H1 (cell line): ENCODE measurements around the gene TRABD2A. TPM values are rescaled to one million over a fixed set of nuclear protein-coding genes. Genes with fewer than 3 reads are reported as not detected.

ENCODE experiments used
- CTCF ChIA-PET: fragments of 300-600 bp; sonication (Branson Sonifier 250); formaldehyde crosslinking; loops from one replicate; lab custom pipeline; 2021; ENCODE audit not compliant: partially characterized antibody; lab: Charles Lee
- POLR2A ChIA-PET: fragments of 300-600 bp; sonication (Branson Sonifier 250); formaldehyde crosslinking; loops from one replicate; lab custom pipeline; 2021; ENCODE audit warnings: inconsistent platforms; ENCODE audit not compliant: partially characterized antibody; lab: Charles Lee
- DNase-seq, 2 experiments: peaks; one replicate each; pipeline versions ENCODE4 v3.0.0 to v3.0.0-alpha.2; 2010 to 2022; ENCODE audit warnings: low spot score in 2 of 2, low read depth in 1 of 2, mixed read lengths in 1 of 2
- FAIRE-seq: peaks from 2 replicates; lab custom pipeline; 2011; peaks lifted over from hg19 to GRCh38; lab: Jason Lieb, UNC
- H2AFZ ChIP-seq: 2 replicates; pipeline ENCODE4 v1.8.1; 2012; ENCODE audit warnings: low read length, inconsistent platforms
- H2AK5ac ChIP-seq: 2 replicates; pipeline ENCODE4 v1.6.1; 2013; ENCODE audit warnings: low read depth, low read length
- H2BK120ac ChIP-seq: replicated peaks from 2 replicates; pipeline ENCODE3; 2013; ENCODE audit warnings: low read depth, low read length, inconsistent platforms
- H2BK12ac ChIP-seq: 2 replicates; pipeline ENCODE4 v1.6.1; 2013; ENCODE audit warnings: low read depth, low read length
- H2BK15ac ChIP-seq: 2 replicates; pipeline ENCODE4 v1.6.1; 2013; ENCODE audit warnings: low read length
- H2BK20ac ChIP-seq: 2 replicates; pipeline ENCODE4 v1.6.1; 2013; ENCODE audit warnings: low read length
- H2BK5ac ChIP-seq: 2 replicates; pipeline ENCODE4 v1.6.1; 2013; ENCODE audit warnings: low read depth, low read length
- H3K14ac ChIP-seq: 2 replicates; pipeline ENCODE4 v1.6.1; 2013; ENCODE audit warnings: inconsistent platforms; ENCODE audit not compliant: insufficient read length
- H3K18ac ChIP-seq: 2 replicates; pipeline ENCODE4 v1.6.1; 2013; ENCODE audit warnings: low read length; ENCODE audit errors: extremely low read depth
- H3K23ac ChIP-seq: 2 replicates; pipeline ENCODE4 v1.6.1; 2013; ENCODE audit warnings: inconsistent platforms; ENCODE audit not compliant: insufficient read length
- H3K23me2 ChIP-seq: 2 replicates; pipeline ENCODE4 v1.6.1; 2013; ENCODE audit warnings: low read depth, low read length
- H3K27ac ChIP-seq: 2 replicates; pipeline ENCODE4 v1.6.1; 2011; ENCODE audit warnings: low read depth, low read length, inconsistent platforms
- H3K27me3 ChIP-seq, 4 experiments: replicated peaks in 1 of 4; 1 replicate in 1 of 4; 2 replicates in 3 of 4; pipeline versions ENCODE4 v1.6.1 to v1.8.1; 2011 to 2013; ENCODE audit warnings: low read length in 3 of 4, mild to moderate bottlenecking in 3 of 4, inconsistent platforms in 2 of 4, mixed read lengths in 2 of 4, moderate library complexity in 1 of 4; ENCODE audit not compliant: control insufficient read depth in 3 of 4, insufficient read depth in 3 of 4; ENCODE audit errors: extremely low read depth in 1 of 4
- H3K36me3 ChIP-seq, 4 experiments: 2 replicates each; pipeline versions ENCODE4 v1.6.1 to v1.8.1; 2011 to 2013; ENCODE audit warnings: mild to moderate bottlenecking in 4 of 4, low read length in 3 of 4, moderate library complexity in 2 of 4, control low read depth in 1 of 4, inconsistent platforms in 1 of 4; ENCODE audit not compliant: insufficient read depth in 4 of 4, control insufficient read depth in 2 of 4
- H3K4ac ChIP-seq: replicated peaks from 2 replicates; pipeline ENCODE3; 2013; ENCODE audit warnings: low read length, low read depth, mixed read lengths, inconsistent platforms; ENCODE audit not compliant: insufficient read length
- H3K4me1 ChIP-seq, 4 experiments: replicated peaks in 1 of 4; 1 replicate in 1 of 4; 2 replicates in 3 of 4; pipeline versions ENCODE4 v1.6.1 to v1.8.1; 2011 to 2013; ENCODE audit warnings: low read length in 3 of 4, inconsistent platforms in 2 of 4, mixed read lengths in 1 of 4; ENCODE audit not compliant: insufficient read depth in 4 of 4, control insufficient read depth in 3 of 4
- H3K4me2 ChIP-seq, 2 experiments: 2 replicates each; pipeline versions ENCODE4 v1.6.1 to v1.8.1; 2011 to 2013; ENCODE audit warnings: low read depth in 2 of 2, low read length in 2 of 2, control low read depth in 1 of 2, inconsistent platforms in 1 of 2, mild to moderate bottlenecking in 1 of 2; ENCODE audit not compliant: insufficient read depth in 1 of 2
- H3K4me3 ChIP-seq, 4 experiments: fragments of 200-600, 300-600 bp in 1 of 4; sonication (generic), shearing (Covaris generic), sonication (Bioruptor Twin) in 1 of 4; 2 replicates each; pipeline versions ENCODE4 v1.5.1 to v1.8.1; 2011 to 2016; ENCODE audit warnings: low read length in 4 of 4, low read depth in 3 of 4, control low read depth in 2 of 4, inconsistent platforms in 2 of 4, mild to moderate bottlenecking in 2 of 4, mixed read lengths in 1 of 4, moderate library complexity in 1 of 4; ENCODE audit not compliant: insufficient read depth in 2 of 4; ENCODE audit errors: extremely low read depth in 1 of 4
- H3K56ac ChIP-seq: replicated peaks from 2 replicates; pipeline ENCODE3; 2013; ENCODE audit warnings: low read depth, mild to moderate bottlenecking, mixed read lengths, low read length, inconsistent platforms; ENCODE audit not compliant: insufficient read length
- H3K79me1 ChIP-seq: 2 replicates; pipeline ENCODE4 v1.6.1; 2013; ENCODE audit warnings: low read depth, low read length, control low read depth
- H3K79me2 ChIP-seq, 2 experiments: 2 replicates each; pipeline versions ENCODE4 v1.6.1 to v1.8.1; 2012 to 2013; ENCODE audit warnings: low read length in 2 of 2, mild to moderate bottlenecking in 2 of 2, inconsistent platforms in 1 of 2; ENCODE audit not compliant: insufficient read depth in 2 of 2, control insufficient read depth in 1 of 2
- H3K9ac ChIP-seq, 4 experiments: replicated peaks in 1 of 4; 1 replicate in 1 of 4; 2 replicates in 3 of 4; pipeline versions ENCODE4 v1.6.1 to v1.8.1; 2011 to 2013; ENCODE audit warnings: low read depth in 3 of 4, low read length in 3 of 4, control low read depth in 2 of 4, mild to moderate bottlenecking in 2 of 4, moderate library complexity in 2 of 4, inconsistent platforms in 1 of 4; ENCODE audit errors: extremely low read depth in 1 of 4
- H3K9me3 ChIP-seq, 2 experiments: 2 replicates each; pipeline versions ENCODE4 v1.6.1 to v1.8.1; 2012 to 2013; ENCODE audit warnings: mild to moderate bottlenecking in 2 of 2, moderate library complexity in 2 of 2, control low read depth in 1 of 2, inconsistent platforms in 1 of 2, low read depth in 1 of 2, low read length in 1 of 2, mixed read lengths in 1 of 2; ENCODE audit not compliant: insufficient read depth in 2 of 2
- H4K20me1 ChIP-seq, 2 experiments: replicated peaks in 1 of 2; 2 replicates each; pipeline versions ENCODE3 to v1.8.1; 2011 to 2013; ENCODE audit warnings: inconsistent platforms in 2 of 2, low read length in 2 of 2, mild to moderate bottlenecking in 1 of 2; ENCODE audit not compliant: insufficient read depth in 2 of 2, control insufficient read depth in 1 of 2
- H4K5ac ChIP-seq: 2 replicates; pipeline ENCODE4 v1.6.1; 2013; ENCODE audit warnings: low read length, low read depth, mixed read lengths, inconsistent platforms; ENCODE audit not compliant: insufficient read length
- H4K8ac ChIP-seq: 2 replicates; pipeline ENCODE4 v1.8.0; 2013; ENCODE audit warnings: mild to moderate bottlenecking, moderate library complexity, low read length, inconsistent platforms; ENCODE audit not compliant: insufficient read depth; ENCODE audit errors: extremely low read depth
- H4K91ac ChIP-seq: replicated peaks from 2 replicates; pipeline ENCODE3; 2013; ENCODE audit warnings: low read length, mixed read lengths, inconsistent platforms; ENCODE audit not compliant: insufficient read length
- CBX5 ChIP-seq: fragments of 300-800, 300-1000 bp; sonication (generic); IDR thresholded peaks from 2 replicates; pipeline ENCODE4 v1.7.1; 2016; ENCODE audit warnings: antibody characterized with exemption, low read length, low read depth
- CHD1 ChIP-seq: IDR thresholded peaks from 2 replicates; pipeline ENCODE4 v1.6.1; 2012; ENCODE audit warnings: low read depth, low read length, improper control_type of control experiment
- CTBP2 ChIP-seq: IDR thresholded peaks from 2 replicates; pipeline ENCODE4 v1.7.0; 2011; ENCODE audit warnings: borderline replicate concordance, mild to moderate bottlenecking, moderate library complexity, mixed read lengths, low read length; ENCODE audit not compliant: insufficient read depth, insufficient read length
- GTF2F1 ChIP-seq: IDR thresholded peaks from 2 replicates; pipeline ENCODE4 v1.6.1; 2012; ENCODE audit warnings: low read depth, low read length, improper control_type of control experiment, borderline replicate concordance
- KDM1A ChIP-seq: fragments of 200-600, 300-600 bp; sonication (generic); IDR thresholded peaks from 2 replicates; pipeline ENCODE4 v1.7.1; 2016; ENCODE audit warnings: mild to moderate bottlenecking, low read length, borderline replicate concordance
- SIX5 ChIP-seq: IDR thresholded peaks from 2 replicates; pipeline ENCODE4 v1.6.1; 2011; ENCODE audit warnings: mild to moderate bottlenecking, low read depth, low read length
- SP4 ChIP-seq: IDR thresholded peaks from 2 replicates; pipeline ENCODE4 v1.6.1; 2012; ENCODE audit warnings: low read length, inconsistent platforms
- YY1 ChIP-seq: IDR thresholded peaks from 2 replicates; pipeline ENCODE4 v1.6.1; 2011; ENCODE audit warnings: low read depth, mild to moderate bottlenecking, low read length
- WGBS, 2 experiments: shearing (Covaris generic) in 1 of 2; methylation state at CpG; one replicate each; pipeline versions ENCODE4 v1.1.6 to v1.1.7; 2013 to 2015; ENCODE audit warnings: low lambda C conversion rate in 2 of 2, mixed read lengths in 2 of 2, inconsistent platforms in 1 of 2, low coverage in 1 of 2, missing lambda C conversion rate in 1 of 2; ENCODE audit not compliant: insufficient replicate concordance in 2 of 2, insufficient coverage in 1 of 2, insufficient read length in 1 of 2; ENCODE audit errors: extremely low coverage in 1 of 2, missing lambda C conversion rate in 1 of 2; 5-methylcytosine and 5-hydroxymethylcytosine counted together
- polyA plus RNA-seq, 7 experiments: library from polyadenylated mRNA; depleted of rRNA in 3 of 7; stranded (reverse) in 5 of 7; unstranded in 2 of 7; fragments of >200 nt in 5 of 7; fragments of 200-250 nt in 2 of 7; gene quantifications; 1 replicate in 5 of 7; 2 replicates in 1 of 7; 4 replicates in 1 of 7; pipeline versions ENCODE4 v1.2.1 to v1.2.3, GENCODE V29; 2011 to 2013; ENCODE audit warnings: missing spikeins in 2 of 7, mixed read lengths in 2 of 7
- total RNA-seq: library from RNA; stranded (reverse); fragmentation: NEBNext Ultra II Directional; extraction: Animal tissue kit (Norgen Biotek cat#: 25700); gene quantifications from 2 replicates; pipeline ENCODE4 v1.2.1, GENCODE V29; 2021
- TF ChIP-seq, protein P1 (sequence below): IDR thresholded peaks from 2 replicates; pipeline ENCODE4 v1.6.1; 2011; ENCODE audit warnings: low read length, improper control_type of control experiment
- TF ChIP-seq, protein P2 (sequence below): IDR thresholded peaks from 2 replicates; pipeline ENCODE4 v1.6.1; 2012; ENCODE audit warnings: low read length, inconsistent platforms

Gene TRABD2A
- total and polyA plus RNA-seq, 2 of the 8 experiments (the other 6 are each of a cell fraction or from before 2014, with no cell fraction given), result 17.3 to 18.6 TPM

GRCh38 chr2:84912984-84913383 is 32.1 kb upstream of the TRABD2A start:
- Histone ChIP-seq H3K36me3 (peaks cover 0 to 5% (median 0%) of the 10 kb centered on the region in 4 experiments; a peak in 2 of 8 replicates), H3K9me3 (no peaks in the 10 kb centered on the region; a peak in 1 of 4 replicates), H4K8ac (no peak overlapping the region), H3K4ac (no peak overlapping the region), H4K5ac (no peak overlapping the region), H3K23ac (no peak overlapping the region), H3K18ac (no peak overlapping the region), H3K9ac (no peak overlapping the region), H2AFZ (no peak overlapping the region), H3K4me3 (no peak overlapping the region), H2BK120ac (no peak overlapping the region), H3K23me2 (peaks cover 10% of the 10 kb centered on the region; the same call in 1 of the 2 replicates), H3K4me2 (no peak overlapping the region), H2BK15ac (no peak overlapping the region), H3K79me2 (no peaks in the 10 kb centered on the region), H3K27ac (no peak overlapping the region), H4K20me1 (peaks cover 0 to 9% of the 10 kb centered on the region in 2 experiments), H3K14ac (no peak overlapping the region), H2BK12ac (no peak overlapping the region), H3K79me1 (no peaks in the 10 kb centered on the region), H2AK5ac (no peak overlapping the region), H4K91ac (no peak overlapping the region), H3K56ac (no peak overlapping the region), H2BK20ac (no peak overlapping the region), H3K27me3 (no peaks in the 10 kb centered on the region; a peak in 1 of 7 replicates), H2BK5ac (no peak overlapping the region), H3K4me1 (no peaks in the 10 kb centered on the region; a peak in 1 of 7 replicates)
- ChIA-PET POLR2A (no interaction called here), CTCF (interaction anchor here (2.4 kb wide), 1 partner anchor 13 kb away, joined by 12 read pairs; no protein-coding TSS in a partner anchor)
- 91% methylated on average over 4 of the region's 4 CpGs; no CpG with 5 or more reads in 1 of the 2 experiments for WGBS, 2 experiments
- FAIRE-seq, result no peak
- no peak for DNase-seq
- TF ChIP-seq, protein P1, sequence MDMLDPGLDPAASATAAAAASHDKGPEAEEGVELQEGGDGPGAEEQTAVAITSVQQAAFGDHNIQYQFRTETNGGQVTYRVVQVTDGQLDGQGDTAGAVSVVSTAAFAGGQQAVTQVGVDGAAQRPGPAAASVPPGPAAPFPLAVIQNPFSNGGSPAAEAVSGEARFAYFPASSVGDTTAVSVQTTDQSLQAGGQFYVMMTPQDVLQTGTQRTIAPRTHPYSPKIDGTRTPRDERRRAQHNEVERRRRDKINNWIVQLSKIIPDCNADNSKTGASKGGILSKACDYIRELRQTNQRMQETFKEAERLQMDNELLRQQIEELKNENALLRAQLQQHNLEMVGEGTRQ, result no peak
- TF ChIP-seq CTBP2, result no peak
- no peak for TF ChIP-seq GTF2F1
- no peak for TF ChIP-seq SP4
- TF ChIP-seq CHD1, result no peak
- no peak for TF ChIP-seq KDM1A
- no peak for TF ChIP-seq SIX5
- TF ChIP-seq CBX5, result no peak
- TF ChIP-seq, protein P2, sequence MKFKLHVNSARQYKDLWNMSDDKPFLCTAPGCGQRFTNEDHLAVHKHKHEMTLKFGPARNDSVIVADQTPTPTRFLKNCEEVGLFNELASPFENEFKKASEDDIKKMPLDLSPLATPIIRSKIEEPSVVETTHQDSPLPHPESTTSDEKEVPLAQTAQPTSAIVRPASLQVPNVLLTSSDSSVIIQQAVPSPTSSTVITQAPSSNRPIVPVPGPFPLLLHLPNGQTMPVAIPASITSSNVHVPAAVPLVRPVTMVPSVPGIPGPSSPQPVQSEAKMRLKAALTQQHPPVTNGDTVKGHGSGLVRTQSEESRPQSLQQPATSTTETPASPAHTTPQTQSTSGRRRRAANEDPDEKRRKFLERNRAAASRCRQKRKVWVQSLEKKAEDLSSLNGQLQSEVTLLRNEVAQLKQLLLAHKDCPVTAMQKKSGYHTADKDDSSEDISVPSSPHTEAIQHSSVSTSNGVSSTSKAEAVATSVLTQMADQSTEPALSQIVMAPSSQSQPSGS, result no peak
- TF ChIP-seq YY1, result no peak
